Measurements from ENCODE around the gene KLRG1. TPM values are rescaled to one million over a fixed set of nuclear protein-coding genes. Genes with fewer than 3 reads are reported as not detected.

The KLRG1 gene
- total and polyA plus RNA-seq, 2 donors: 2.5 to 3.8 TPM

DNA sequence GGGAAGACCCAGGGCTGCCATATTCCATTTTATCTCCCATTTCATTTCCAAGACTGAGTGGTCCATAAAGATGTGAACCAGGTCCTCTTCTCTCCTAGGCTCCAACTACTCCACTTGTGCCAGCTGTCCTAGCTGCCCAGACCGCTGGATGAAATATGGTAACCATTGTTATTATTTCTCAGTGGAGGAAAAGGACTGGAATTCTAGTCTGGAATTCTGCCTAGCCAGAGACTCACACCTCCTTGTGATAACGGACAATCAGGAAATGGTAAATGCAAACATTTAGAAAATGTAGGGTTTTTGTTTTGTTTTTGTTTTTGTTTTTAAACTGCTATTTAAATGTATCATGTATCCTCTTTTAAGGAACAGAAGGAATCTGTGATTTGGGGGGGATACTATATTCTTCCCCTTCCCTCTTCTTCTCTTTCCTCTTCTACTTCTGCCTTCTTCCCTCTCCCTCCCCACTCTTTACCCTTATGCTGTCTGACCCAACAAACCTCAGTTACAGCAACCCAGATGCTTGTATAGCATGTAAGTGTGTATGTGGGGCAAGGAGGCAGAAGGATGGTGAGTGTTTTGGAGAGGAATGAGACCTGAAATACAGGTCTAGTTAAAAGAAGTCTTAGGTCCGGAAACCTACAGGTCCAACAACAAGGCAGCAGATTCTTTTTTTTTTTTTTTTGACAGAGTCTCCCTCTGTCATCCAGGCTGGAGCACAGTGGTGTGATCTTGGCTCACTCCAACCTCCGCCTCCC lies 5.9 kb downstream of the KLRG1 start:
- Histone ChIP-seq H3K4me3 (ENCODE audit: low read depth, low read length) (no peak overlapping the region), H3K27ac (ENCODE audit: low read depth) (no peak overlapping the region), H3K4me1 (ENCODE audit: insufficient read depth) (no peaks in the 10 kb centered on the region), H3K36me3 (ENCODE audit: insufficient read depth) (no peaks in the 10 kb centered on the region)
- 81% methylated on average over 4 of the region's 4 CpGs for WGBS
- DNase-seq (ENCODE audit: extremely low spot score): no peak

DNA sequence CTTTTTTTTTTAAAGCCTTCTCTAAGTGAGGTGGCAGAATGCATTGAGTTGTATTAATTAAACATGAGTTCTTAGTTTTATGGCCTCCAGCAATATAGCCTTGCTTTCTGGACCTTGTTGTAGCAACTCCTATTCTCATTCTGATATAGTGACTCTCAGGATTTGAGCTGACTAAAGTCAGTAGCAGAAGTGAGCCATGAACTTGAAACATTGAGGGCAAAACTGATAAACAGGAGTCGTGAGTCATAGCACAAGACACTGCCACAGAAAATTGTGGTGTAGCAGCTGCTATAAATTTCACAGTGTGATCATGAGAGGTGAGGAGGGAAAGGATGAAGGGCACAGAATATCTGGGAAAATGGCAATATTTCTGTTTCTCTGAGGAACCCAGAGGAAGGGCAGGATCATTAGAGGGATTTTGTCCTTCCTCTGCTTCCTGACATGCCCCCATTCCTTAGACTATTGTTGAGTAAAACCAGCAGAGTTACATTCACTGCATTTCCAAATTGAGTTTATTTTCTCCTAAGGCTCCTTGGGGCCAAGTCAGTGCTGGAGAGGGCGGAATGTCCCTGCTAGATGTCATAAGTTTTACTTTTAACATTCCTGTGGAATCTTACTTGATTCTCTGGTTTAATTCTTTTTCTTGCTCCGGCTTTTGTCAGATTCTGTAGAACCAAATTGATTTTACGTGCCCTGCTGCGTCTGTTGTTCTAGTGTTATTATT lies 7.5 kb downstream of the KLRG1 start:
- no peak overlapping the region for H3K4me3 ChIP-seq (ENCODE audit: low read depth, low read length)
- no peak for DNase-seq (ENCODE audit: extremely low spot score)
- no peaks in the 10 kb centered on the region for H3K36me3 ChIP-seq (ENCODE audit: insufficient read depth)
- 73% methylated on average over 5 of the region's 5 CpGs for WGBS
- no peak overlapping the region for H3K27ac ChIP-seq (ENCODE audit: low read depth)
- no peaks in the 10 kb centered on the region for H3K4me1 ChIP-seq (ENCODE audit: insufficient read depth)

DNA sequence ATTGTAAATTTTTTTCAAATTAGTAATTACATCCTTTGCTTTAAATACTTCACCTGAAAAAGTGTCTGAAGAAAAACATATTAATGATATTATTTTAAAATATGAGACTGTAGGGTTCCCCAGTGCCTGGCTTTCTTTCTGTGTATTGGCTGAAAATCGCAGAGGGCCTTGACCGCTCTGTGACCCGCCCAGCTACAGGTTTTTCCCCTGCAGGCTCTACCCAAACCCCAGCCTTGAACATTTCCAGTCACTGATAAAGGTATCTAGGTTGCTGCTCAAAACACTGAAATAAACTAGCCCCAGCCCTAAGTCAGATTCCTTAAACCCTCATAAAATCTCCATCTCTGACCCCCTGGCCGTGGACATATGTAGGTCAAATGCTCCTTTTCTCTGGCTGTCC lies 11.9 kb downstream of the KLRG1 start:
- no peaks in the 10 kb centered on the region for H3K36me3 ChIP-seq (ENCODE audit: insufficient read depth)
- no peak for DNase-seq (ENCODE audit: extremely low spot score)
- no peak overlapping the region for H3K4me3 ChIP-seq (ENCODE audit: low read depth, low read length)
- H3K4me1 ChIP-seq (ENCODE audit: insufficient read depth): no peaks in the 10 kb centered on the region
- WGBS: 74% methylated on average over 4 of the region's 4 CpGs
- no peak overlapping the region for H3K27ac ChIP-seq (ENCODE audit: low read depth)

DNA sequence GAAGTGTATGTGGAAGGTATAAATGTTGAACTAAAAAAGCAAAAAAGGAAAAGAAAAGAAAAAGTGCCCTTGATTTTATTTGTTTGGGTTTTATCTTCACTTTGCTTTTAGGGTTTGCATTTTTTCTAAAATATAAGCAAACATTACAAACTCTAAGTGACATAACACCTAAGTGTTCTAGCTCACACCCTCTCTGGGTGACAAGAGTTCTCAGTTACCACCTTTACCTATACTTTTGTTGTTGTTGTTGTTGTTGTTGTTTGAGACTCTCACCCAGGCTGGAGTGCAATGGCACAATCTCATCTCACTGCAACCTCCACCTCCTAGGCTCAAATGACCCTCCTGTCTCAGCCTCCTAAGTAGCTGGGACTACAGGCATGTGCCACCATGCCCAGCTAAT lies 13.0 kb downstream of the KLRG1 start:
- Histone ChIP-seq H3K4me3 (ENCODE audit: low read depth, low read length) (no peak overlapping the region), H3K27ac (ENCODE audit: low read depth) (no peak overlapping the region), H3K36me3 (ENCODE audit: insufficient read depth) (no peaks in the 10 kb centered on the region), H3K4me1 (ENCODE audit: insufficient read depth) (no peaks in the 10 kb centered on the region)
- no peak for DNase-seq (ENCODE audit: extremely low spot score)

DNA sequence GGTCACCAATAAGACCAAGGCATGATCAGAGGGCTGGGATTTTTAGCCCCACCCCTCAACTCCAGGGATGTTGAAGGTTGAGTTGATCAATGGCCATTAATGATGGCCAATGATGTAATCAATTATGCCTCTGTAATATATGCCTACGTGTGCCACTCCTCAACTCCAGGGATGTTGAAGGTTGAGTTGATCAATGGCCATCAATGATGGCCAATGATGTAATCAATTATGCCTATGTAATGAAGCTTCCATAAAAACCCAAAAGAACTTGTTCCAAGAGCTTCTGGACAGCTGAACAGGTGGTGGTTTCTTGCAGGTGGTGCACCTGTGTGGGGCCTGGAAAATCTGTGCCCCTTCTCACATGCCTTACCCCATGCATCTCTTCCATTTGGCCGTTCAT lies 33.2 kb downstream of the KLRG1 start:
- H3K36me3 ChIP-seq (ENCODE audit: insufficient read depth): no peaks in the 10 kb centered on the region
- no peak overlapping the region for H3K4me3 ChIP-seq (ENCODE audit: low read depth, low read length)
- H3K27ac ChIP-seq (ENCODE audit: low read depth): no peak overlapping the region
- WGBS: 82% methylated on average over 2 of the region's 2 CpGs
- H3K4me1 ChIP-seq (ENCODE audit: insufficient read depth): no peaks in the 10 kb centered on the region
- no peak for DNase-seq (ENCODE audit: extremely low spot score)

DNA sequence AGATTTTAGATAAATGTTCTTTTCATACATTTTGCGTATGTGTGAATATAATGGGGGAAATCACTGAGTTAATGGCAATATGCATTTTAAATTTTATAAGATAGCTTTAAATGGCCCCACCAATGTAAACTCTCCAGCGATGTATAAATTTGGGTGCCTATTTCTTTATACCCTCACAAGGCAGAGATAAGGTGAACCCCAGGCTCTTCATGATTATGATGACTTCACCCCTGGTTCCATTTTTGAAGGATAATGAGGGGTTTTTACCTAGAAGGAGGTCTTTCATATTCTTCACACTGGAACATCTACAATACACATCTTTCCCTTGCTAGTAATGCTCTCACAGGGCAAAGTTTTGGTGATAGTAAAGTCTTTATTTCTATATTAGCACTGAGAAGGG lies 35.2 kb downstream of the KLRG1 start:
- no peak overlapping the region for H3K4me3 ChIP-seq (ENCODE audit: low read depth, low read length)

DNA sequence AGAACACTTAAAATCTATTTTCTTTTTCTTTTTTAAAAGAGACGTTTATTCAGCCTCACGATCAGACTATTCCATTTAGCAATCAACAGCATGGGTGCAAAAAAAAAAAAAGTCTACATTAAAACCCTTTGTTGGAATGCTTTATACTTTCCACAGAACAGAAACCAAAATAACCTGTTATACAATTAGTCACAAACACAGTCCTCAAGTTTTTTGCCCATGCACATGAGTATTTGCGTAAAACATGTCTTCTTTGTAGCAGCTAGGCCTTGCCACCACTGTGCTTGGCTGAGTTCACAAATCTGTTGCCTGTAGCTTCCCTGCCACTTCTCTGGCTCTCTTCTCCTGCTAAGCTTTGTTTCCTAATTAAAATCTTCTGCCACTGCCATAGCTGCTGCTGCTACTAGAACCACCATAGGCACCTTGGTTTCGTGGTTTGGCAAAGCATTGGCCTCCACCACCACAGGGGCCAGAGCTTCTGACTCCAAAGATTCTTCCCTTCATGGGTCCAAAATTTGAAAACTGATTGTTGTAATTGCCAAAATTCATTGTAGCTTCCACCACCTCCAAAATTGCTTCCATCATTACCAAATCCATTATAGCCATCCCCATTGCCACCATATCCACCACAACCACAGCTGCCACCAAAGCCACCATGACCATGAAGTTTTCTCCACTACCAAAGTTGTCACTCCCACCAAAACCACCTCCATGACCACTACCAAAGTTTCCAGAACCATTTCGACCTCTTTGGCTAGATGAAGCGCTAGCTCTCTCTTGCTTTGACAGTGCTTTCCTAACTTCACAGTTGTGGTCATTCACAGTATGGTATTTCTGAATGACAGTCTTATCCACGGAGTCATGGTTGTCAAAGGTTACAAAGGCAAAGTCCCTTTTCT lies 38.1 kb downstream of the KLRG1 start:
- Histone ChIP-seq H3K27ac (ENCODE audit: low read depth) (no peak overlapping the region), H3K36me3 (ENCODE audit: insufficient read depth) (no peaks in the 10 kb centered on the region), H3K4me3 (ENCODE audit: low read depth, low read length) (no peak overlapping the region), H3K4me1 (ENCODE audit: insufficient read depth) (no peaks in the 10 kb centered on the region)
- DNase-seq (ENCODE audit: extremely low spot score): no peak
- WGBS: 91% methylated on average over 7 of the region's 7 CpGs

More for the DNA sequence above, 35.2 kb downstream of the KLRG1 start:
- Histone ChIP-seq H3K36me3 (ENCODE audit: insufficient read depth) (no peaks in the 10 kb centered on the region), H3K4me1 (ENCODE audit: insufficient read depth) (no peaks in the 10 kb centered on the region), H3K27ac (ENCODE audit: low read depth) (peak overlapping the region; percentile 10)
- DNase-seq (ENCODE audit: extremely low spot score): no peak
- 82% methylated on average over 2 of the region's 2 CpGs for WGBS

DNA sequence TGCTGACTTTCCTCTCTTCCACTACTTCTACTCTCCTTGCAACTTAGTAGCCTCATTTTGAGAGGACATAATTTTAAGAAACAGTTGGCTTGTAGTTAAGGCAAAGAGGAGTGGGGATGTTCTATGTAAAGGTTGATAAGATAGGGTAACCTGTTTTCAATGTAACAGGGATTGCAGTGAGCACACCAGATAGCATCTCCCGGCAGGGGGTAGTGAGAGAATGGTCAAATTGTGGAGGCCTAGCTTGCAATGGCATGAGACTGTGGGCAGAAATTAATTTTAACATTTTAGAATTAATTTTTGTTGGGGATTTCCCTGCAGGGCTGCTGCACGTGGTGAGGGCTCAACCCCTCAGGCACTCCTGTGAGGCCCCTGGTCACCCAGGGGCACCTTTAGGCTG lies 41.4 kb downstream of the KLRG1 start:
- 62% methylated on average over 2 of the region's 2 CpGs for WGBS
- no peak overlapping the region for H3K27ac ChIP-seq (ENCODE audit: low read depth)
- H3K4me3 ChIP-seq (ENCODE audit: low read depth, low read length): no peak overlapping the region
- H3K4me1 ChIP-seq (ENCODE audit: insufficient read depth): no peaks in the 10 kb centered on the region
- no peaks in the 10 kb centered on the region for H3K36me3 ChIP-seq (ENCODE audit: insufficient read depth)
- no peak for DNase-seq (ENCODE audit: extremely low spot score)

DNA sequence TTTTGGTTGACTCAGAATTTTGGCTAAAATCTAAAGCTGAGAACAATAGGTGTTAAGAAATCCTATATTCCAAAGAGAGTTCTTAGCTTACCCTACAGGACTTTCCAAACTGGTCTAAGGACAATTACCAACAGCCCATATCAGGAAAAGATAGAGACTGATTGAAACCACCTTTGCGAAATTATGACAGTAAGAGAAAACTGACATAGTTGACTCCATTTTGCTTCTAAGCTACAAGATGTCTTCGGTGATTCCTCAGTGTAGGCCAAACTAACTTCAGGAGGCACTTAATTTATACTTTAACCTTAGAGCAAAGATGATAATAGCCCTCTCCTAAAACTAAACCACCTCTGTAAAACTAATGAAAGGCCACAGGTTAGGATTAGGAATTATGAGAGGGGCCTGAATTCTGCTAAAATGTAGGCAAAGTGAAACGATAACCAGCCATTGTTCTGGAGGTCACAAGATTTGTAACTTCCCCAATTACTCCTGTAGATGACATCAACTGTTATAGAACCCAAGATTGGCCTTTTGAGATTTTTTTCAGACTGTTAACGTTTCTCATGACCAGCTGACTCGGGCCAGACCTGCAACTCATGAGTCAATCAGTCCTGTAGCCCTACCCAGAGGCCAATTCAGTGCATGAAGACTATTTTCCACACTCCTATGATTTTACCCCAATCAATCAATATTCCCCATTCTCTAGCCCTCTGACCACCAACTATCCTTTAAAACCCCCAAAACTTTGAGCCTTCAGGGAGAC lies 43.0 kb downstream of the KLRG1 start:
- WGBS: 76% methylated on average over 5 of the region's 5 CpGs
- Histone ChIP-seq H3K4me3 (ENCODE audit: low read depth, low read length) (no peak overlapping the region), H3K36me3 (ENCODE audit: insufficient read depth) (no peaks in the 10 kb centered on the region), H3K27ac (ENCODE audit: low read depth) (no peak overlapping the region), H3K4me1 (ENCODE audit: insufficient read depth) (no peaks in the 10 kb centered on the region)
- no peak for DNase-seq (ENCODE audit: extremely low spot score)

DNA sequence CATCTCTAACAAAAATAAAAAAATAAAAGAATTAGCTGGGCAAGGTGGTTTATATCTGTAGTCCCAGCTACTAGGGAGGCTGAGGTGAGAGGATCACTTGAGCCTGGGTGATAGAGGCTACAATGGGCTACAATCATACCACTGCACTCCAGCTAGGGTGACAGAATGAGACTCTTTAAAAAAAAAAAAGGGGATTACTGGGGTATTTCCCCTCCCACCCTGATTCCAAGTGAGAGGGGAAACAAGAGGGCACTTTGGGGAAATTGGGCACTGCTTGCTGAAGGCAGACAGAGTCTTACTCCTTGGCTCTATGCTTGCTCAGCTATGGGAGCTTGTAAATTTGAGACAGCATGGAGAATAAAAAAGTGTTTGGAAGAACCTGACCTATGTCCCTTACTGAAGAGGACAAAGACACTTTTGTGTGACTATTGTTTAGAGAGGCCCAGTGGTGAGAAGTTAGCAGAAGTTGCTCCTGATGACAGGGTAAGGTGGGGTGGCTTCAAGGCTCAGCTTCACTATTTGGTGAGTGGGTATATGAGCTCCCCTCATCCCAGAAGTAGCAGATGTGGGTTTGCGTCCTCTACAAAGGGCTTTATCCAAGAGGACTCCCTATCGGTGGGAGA lies 44.0 kb downstream of the KLRG1 start:
- H3K4me1 ChIP-seq (ENCODE audit: insufficient read depth): no peaks in the 10 kb centered on the region
- H3K36me3 ChIP-seq (ENCODE audit: insufficient read depth): no peaks in the 10 kb centered on the region
- H3K4me3 ChIP-seq (ENCODE audit: low read depth, low read length): no peak overlapping the region
- no peak for DNase-seq (ENCODE audit: extremely low spot score)
- H3K27ac ChIP-seq (ENCODE audit: low read depth): no peak overlapping the region
- WGBS: 94% methylated on average over 2 of the region's 2 CpGs

DNA sequence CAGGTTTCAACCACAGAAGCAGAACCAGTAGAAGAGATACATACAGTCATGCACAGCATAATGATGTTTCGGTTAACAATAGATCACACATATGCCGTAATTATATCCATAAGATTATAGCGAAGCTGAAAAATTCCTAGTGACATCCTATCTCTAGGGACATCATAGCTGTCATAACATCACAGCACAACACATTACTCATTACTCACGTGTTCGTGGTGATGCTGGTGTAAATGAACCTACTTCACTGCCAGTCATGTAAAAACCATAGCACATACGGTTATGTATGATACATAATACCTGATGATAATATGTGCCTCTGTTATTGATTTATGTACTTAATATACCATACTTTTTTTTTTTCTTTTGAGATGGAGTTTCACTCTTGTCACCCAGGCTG lies 44.7 kb downstream of the KLRG1 start:
- no peaks in the 10 kb centered on the region for H3K36me3 ChIP-seq (ENCODE audit: insufficient read depth)
- DNase-seq (ENCODE audit: extremely low spot score): no peak
- H3K27ac ChIP-seq (ENCODE audit: low read depth): no peak overlapping the region
- no peaks in the 10 kb centered on the region for H3K4me1 ChIP-seq (ENCODE audit: insufficient read depth)
- 96% methylated on average over 6 of the region's 6 CpGs for WGBS
- H3K4me3 ChIP-seq (ENCODE audit: low read depth, low read length): no peak overlapping the region

DNA sequence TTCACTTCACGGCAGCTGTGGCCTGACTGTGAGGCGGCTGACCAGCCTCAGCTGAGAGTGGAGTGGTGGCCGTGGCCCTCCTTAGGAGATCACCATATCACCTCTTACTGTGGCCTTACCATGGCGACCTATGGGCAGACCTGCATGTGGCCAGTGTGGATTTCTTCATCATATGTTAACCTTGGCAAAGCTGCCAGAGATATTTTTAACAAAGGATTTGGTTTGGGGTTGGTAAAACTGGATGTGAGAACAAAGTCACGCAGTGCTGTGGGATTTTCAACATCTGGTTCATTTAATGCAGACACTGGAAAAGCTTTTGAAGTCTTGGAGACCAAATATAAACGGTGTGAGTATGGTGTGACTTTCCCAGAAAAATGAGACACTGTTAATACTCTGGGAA lies 46.9 kb downstream of the KLRG1 start:
- Histone ChIP-seq H3K4me1 (ENCODE audit: insufficient read depth) (no peaks in the 10 kb centered on the region), H3K27ac (ENCODE audit: low read depth) (no peak overlapping the region), H3K4me3 (ENCODE audit: low read depth, low read length) (no peak overlapping the region), H3K36me3 (ENCODE audit: insufficient read depth) (no peaks in the 10 kb centered on the region)
- no peak for DNase-seq (ENCODE audit: extremely low spot score)
- WGBS: 61% methylated on average over 6 of the region's 6 CpGs

DNA sequence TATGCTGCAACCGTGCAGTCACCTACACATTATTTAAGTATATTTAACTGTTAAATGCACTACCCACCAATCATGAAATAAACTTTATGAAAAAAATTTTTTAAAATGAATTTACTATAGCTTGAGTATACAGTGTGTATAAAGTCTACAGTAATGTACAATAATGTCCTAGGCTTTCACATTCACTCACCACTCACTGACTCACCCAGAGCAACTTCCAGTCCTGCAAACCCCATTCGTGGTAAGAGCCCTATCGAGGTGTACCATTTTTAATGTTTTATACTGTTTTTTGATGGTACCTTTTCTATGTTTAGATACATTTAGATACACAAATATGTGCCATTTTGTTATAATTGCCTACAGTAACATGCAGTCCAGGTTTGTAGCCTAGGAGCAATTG lies 48.1 kb downstream of the KLRG1 start:
- Histone ChIP-seq H3K4me1 (ENCODE audit: insufficient read depth) (no peaks in the 10 kb centered on the region), H3K4me3 (ENCODE audit: low read depth, low read length) (no peak overlapping the region), H3K36me3 (ENCODE audit: insufficient read depth) (no peaks in the 10 kb centered on the region), H3K27ac (ENCODE audit: low read depth) (no peak overlapping the region)
- DNase-seq (ENCODE audit: extremely low spot score): no peak
- 85% methylated on average over 3 of the region's 3 CpGs for WGBS

Data from urinary bladder (tissue), 4 donors.